ENCODE data around the gene SKIC2.

SKIC2 gene

GRCh38 chr6:31958412-31958740 is 599 bp upstream of the SKIC2 start (continued):
- TF ChIP-seq REST (tag by site-specific recombination; IDR thresholded peaks at IDR 0.05) (0 out of 2 replicates have a peak, but pooled peaks have one; percentile 50), ZNF626 (tag by site-specific recombination; IDR thresholded peaks at IDR 0.05) (no peak), ZBTB48 (tag by site-specific recombination; IDR thresholded peaks at IDR 0.05) (peak; percentile 41; the same call in 1 of the 2 replicates), CTCF (tag by site-specific recombination; IDR thresholded peaks at IDR 0.05) (no peak), ZNF792 (tag by site-specific recombination; IDR thresholded peaks at IDR 0.05) (no peak), ZBTB44 (tag by site-specific recombination; IDR thresholded peaks at IDR 0.05) (no peak), INSM2 (tag by site-specific recombination; IDR thresholded peaks at IDR 0.05) (no peak), ZNF585B (tag by site-specific recombination; IDR thresholded peaks at IDR 0.05) (no peak), PATZ1 (tag by site-specific recombination; IDR thresholded peaks at IDR 0.05) (no peak)

GRCh38 chr6:31961616-31962015 is 2.6 kb downstream of the SKIC2 start:
- TF ChIP-seq ZNF654 (tag by site-specific recombination; IDR thresholded peaks at IDR 0.05; ENCODE audit: low read depth) (no peak), ZNF571 (tag by site-specific recombination; IDR thresholded peaks at IDR 0.05) (no peak), ZNF16 (tag by site-specific recombination; IDR thresholded peaks at IDR 0.05; ENCODE audit: low read depth) (no peak), KLF9 (tag by site-specific recombination; IDR thresholded peaks at IDR 0.05; ENCODE audit: low read depth) (no peak), KLF16 (tag by site-specific recombination; IDR thresholded peaks at IDR 0.05) (no peak), SALL2 (tag by site-specific recombination; IDR thresholded peaks at IDR 0.05; ENCODE audit: borderline replicate concordance) (no peak), ZBTB10 (tag by site-specific recombination; IDR thresholded peaks at IDR 0.05) (no peak), ZNF514 (tag by site-specific recombination; IDR thresholded peaks at IDR 0.05) (no peak), ZNF23 (tag by site-specific recombination; IDR thresholded peaks at IDR 0.05; ENCODE audit: borderline replicate concordance) (no peak), ZNF10 (tag by site-specific recombination; IDR thresholded peaks at IDR 0.05) (no peak), ZFHX2 (tag by site-specific recombination; conservative IDR thresholded peaks at IDR 0.05) (no peak), IKZF3 (tag by site-specific recombination; IDR thresholded peaks at IDR 0.05) (no peak), ZNF404 (tag by site-specific recombination; IDR thresholded peaks at IDR 0.05) (no peak)
- H3K36me3 ChIP-seq (ENCODE audit: control insufficient read depth in 2 of 2, insufficient read depth in 1 of 2, low read length in 2 of 2): peaks cover 10 to 77% of the 10 kb centered on the region in 2 experiments
- ChIA-PET POLR2A (interaction anchor here (1.1 to 1.7 kb wide), 3 partner anchors 8 to 63 kb away, joined by 3 to 8 read pairs (median 4); partner anchors contain the start of gene DXO), CTCF (interaction anchor here (0.9 to 2.0 kb wide), 3 partner anchors 9 to 72 kb away, joined by 3 to 13 read pairs (median 5); partner anchors contain the start of gene DXO)
- H3K4me3 ChIP-seq (ENCODE audit: low read depth, low read length): no peak overlapping the region
- no peak overlapping the region for H3K27ac ChIP-seq (ENCODE audit: extremely low read depth, low read depth, low read length)
- H3K4me1 ChIP-seq (ENCODE audit: control insufficient read depth, insufficient read depth, low read length): no peaks in the 10 kb centered on the region; the same call in 1 of the 2 replicates
- H3K9me3 ChIP-seq (ENCODE audit: control insufficient read depth, insufficient read depth, low read depth, low read length): no peaks in the 10 kb centered on the region

All from HEK293 (cell line).